K562 (cell line): Measurements from ENCODE around the gene CTXND1. TPM values are rescaled to one million over a fixed set of nuclear protein-coding genes. Genes with fewer than 3 reads are reported as not detected.

Experiments used
- ATAC-seq: fragments of 200-7000 bp; cut with Tn5 transposase; 3 replicates; pipeline ENCODE4 v1.9.1; 2020; ENCODE audit warnings: moderate library complexity
- BruUV-seq: library from RNA; stranded (reverse); fragments of 400-500 nt; replicated peaks from 2 replicates; lab custom pipeline; 2021; lab: Mats Ljungman, UMichigan
- CTCF ChIA-PET: fragments of 300-600 bp; formaldehyde crosslinking; extraction: SDS; loops from one replicate; lab custom pipeline; 2021; ENCODE audit warnings: low intra/inter-chr PET ratio; lab: Yijun Ruan, JAX
- POLR2A ChIA-PET: fragments of 300-600, 350-650 bp; sonication (Branson Sonifier 250); formaldehyde crosslinking; extraction: SDS; loops from one replicate; lab custom pipeline; 2021; ENCODE audit warnings: antibody characterized with exemption, inconsistent platforms; lab: Yijun Ruan, JAX
- DNase-seq, 4 experiments: peaks; one replicate each; pipeline versions ENCODE4 v3.0.0 to v3.0.0-alpha.2; 2011 to 2018; ENCODE audit warnings: low spot score in 3 of 4, mixed read lengths in 3 of 4; ENCODE audit errors: extremely low read depth in 1 of 4
- FAIRE-seq: peaks from 2 replicates; lab custom pipeline; 2011; peaks lifted over from hg19 to GRCh38; lab: Jason Lieb, UNC
- H2AFZ ChIP-seq: 2 replicates; pipeline ENCODE4 v1.6.0; 2011; ENCODE audit warnings: low read depth, low read length, control low read depth, inconsistent platforms
- H3K27ac ChIP-seq: fragments of 200-600 bp; 3 replicates; pipeline ENCODE4 v1.8.0; 2011; ENCODE audit warnings: low read depth, mild to moderate bottlenecking, control low read depth, inconsistent platforms, low read length, moderate library complexity, mixed read lengths; ENCODE audit errors: extremely low read depth
- H3K27me3 ChIP-seq, 2 experiments: fragments of 300-600 bp in 1 of 2; 2 replicates in 1 of 2; 3 replicates in 1 of 2; pipeline versions ENCODE4 v1.6.0 to v1.8.0; 2011; ENCODE audit warnings: inconsistent platforms in 2 of 2, low read length in 2 of 2, mild to moderate bottlenecking in 1 of 2, mixed read lengths in 1 of 2, moderate library complexity in 1 of 2; ENCODE audit not compliant: control insufficient read depth in 2 of 2, insufficient read depth in 2 of 2
- H3K36me3 ChIP-seq: fragments of 300-600 bp; 3 replicates; pipeline ENCODE4 v1.8.0; 2011; ENCODE audit warnings: mild to moderate bottlenecking, low read length, inconsistent platforms; ENCODE audit not compliant: control insufficient read depth, insufficient read depth
- H3K4me1 ChIP-seq, 2 experiments: fragments of 200-600 bp in 1 of 2; replicated peaks in 1 of 2; 2 replicates in 1 of 2; 3 replicates in 1 of 2; pipeline versions ENCODE4 v1.5.1 to v1.8.0; 2011; ENCODE audit warnings: inconsistent platforms in 2 of 2, low read length in 2 of 2, mild to moderate bottlenecking in 1 of 2, mixed read lengths in 1 of 2, moderate library complexity in 1 of 2; ENCODE audit not compliant: control insufficient read depth in 2 of 2, insufficient read depth in 2 of 2
- H3K4me2 ChIP-seq: 2 replicates; pipeline ENCODE4 v1.6.1; 2011; ENCODE audit warnings: low read length, control low read depth, inconsistent platforms, mixed read lengths; ENCODE audit not compliant: insufficient read depth
- H3K4me3 ChIP-seq: fragments of 200-600 bp; sonication (generic), shearing (Covaris generic); 2 replicates; pipeline ENCODE4 v1.5.1; 2016; ENCODE audit warnings: control low read depth, inconsistent platforms
- H3K79me2 ChIP-seq: fragments of 200-600 bp; 3 replicates; pipeline ENCODE4 v1.8.0; 2011; ENCODE audit warnings: low read length, inconsistent platforms; ENCODE audit not compliant: control insufficient read depth, insufficient read depth
- H3K9ac ChIP-seq, 2 experiments: 2 replicates each; pipeline versions ENCODE4 v1.6.0 to v1.6.1; 2011; ENCODE audit warnings: low read depth in 2 of 2, low read length in 2 of 2, control low read depth in 1 of 2, inconsistent platforms in 1 of 2, mild to moderate bottlenecking in 1 of 2, mixed read lengths in 1 of 2; ENCODE audit not compliant: insufficient read depth in 1 of 2
- H3K9me1 ChIP-seq: one replicate; pipeline ENCODE4 v1.6.0; 2011; ENCODE audit warnings: inconsistent platforms, mild to moderate bottlenecking, low read length, moderate library complexity; ENCODE audit not compliant: control insufficient read depth, insufficient read depth
- H3K9me3 ChIP-seq: replicated peaks from 2 replicates; pipeline ENCODE4 v1.5.1; 2011; ENCODE audit warnings: low read depth, low read length, inconsistent platforms; ENCODE audit not compliant: control insufficient read depth, insufficient read depth
- H4K20me1 ChIP-seq: replicated peaks from 2 replicates; pipeline ENCODE4 v1.6.1; 2011; ENCODE audit warnings: low read length, inconsistent platforms, mixed read lengths; ENCODE audit not compliant: control insufficient read depth, insufficient read depth
- C11orf30 ChIP-seq: fragments of 450-650 bp; IDR thresholded peaks from 2 replicates; pipeline ENCODE4 v1.6.1; 2016; ENCODE audit warnings: low read depth, mild to moderate bottlenecking
- CBX3 ChIP-seq, 2 experiments: IDR thresholded peaks; 1 replicate in 1 of 2; 2 replicates in 1 of 2; pipeline ENCODE4 v1.6.1; 2012; ENCODE audit warnings: inconsistent platforms in 2 of 2, low read length in 2 of 2, borderline replicate concordance in 1 of 2, control low read depth in 1 of 2
- DDX20 ChIP-seq: fragments of 450-650 bp; IDR thresholded peaks from 2 replicates; pipeline ENCODE4 v1.6.1; 2016; ENCODE audit warnings: missing genetic modification characterization, low read depth, mild to moderate bottlenecking, missing compliant biosample characterization, moderate library complexity
- EHMT2 ChIP-seq: fragments of 450-650 bp; IDR thresholded peaks from 2 replicates; pipeline ENCODE4 v1.6.1; 2018; ENCODE audit warnings: antibody characterized with exemption
- HNRNPLL ChIP-seq: fragments of 200-400 bp; formaldehyde crosslinking; IDR thresholded peaks from 2 replicates; pipeline ENCODE4 v1.6.1; 2017; ENCODE audit warnings: low read length, low read depth, mild to moderate bottlenecking; ENCODE audit not compliant: poor library complexity, severe bottlenecking
- MAFG ChIP-seq: fragments of 450-650 bp; conservative IDR thresholded peaks from 2 replicates; pipeline ENCODE4 v1.6.1; 2016; ENCODE audit warnings: missing genetic modification characterization, missing compliant biosample characterization
- MAFK ChIP-seq: IDR thresholded peaks from 2 replicates; pipeline ENCODE4 v1.6.1; 2011; ENCODE audit warnings: low read length, improper control_type of control experiment
- NCOA6 ChIP-seq: fragments of 450-650 bp; IDR thresholded peaks from 2 replicates; pipeline ENCODE4 v1.6.1; 2017; ENCODE audit warnings: mild to moderate bottlenecking
- NUFIP1 ChIP-seq: fragments of 450-650 bp; IDR thresholded peaks from 2 replicates; pipeline ENCODE4 v1.6.1; 2018; ENCODE audit not compliant: partially characterized antibody
- RBM15 ChIP-seq: fragments of 200-400 bp; formaldehyde crosslinking; IDR thresholded peaks from 2 replicates; pipeline ENCODE4 v1.6.1; 2018; ENCODE audit warnings: mild to moderate bottlenecking, low read length, moderate library complexity; ENCODE audit not compliant: insufficient read depth
- RBM17 ChIP-seq: fragments of 200-400 bp; formaldehyde crosslinking; IDR thresholded peaks from 2 replicates; pipeline ENCODE4 v1.6.1; 2017; ENCODE audit warnings: low read depth, mild to moderate bottlenecking, low read length, borderline replicate concordance
- RBM25 ChIP-seq: fragments of 200-400 bp; formaldehyde crosslinking; IDR thresholded peaks from 2 replicates; pipeline ENCODE4 v1.6.1; 2018; ENCODE audit warnings: low read length, low read depth, moderate library complexity; ENCODE audit not compliant: severe bottlenecking
- ZC3H4 ChIP-seq: sonication (generic); formaldehyde crosslinking; IDR thresholded peaks from 2 replicates; pipeline ENCODE4 v1.9.0; 2021; ENCODE audit warnings: missing genetic modification reagents, borderline replicate concordance
- ZNF121 ChIP-seq: sonication (generic); formaldehyde crosslinking; conservative IDR thresholded peaks from 2 replicates; pipeline ENCODE4 v1.8.0; 2022; ENCODE audit warnings: missing genetic modification reagents
- ZNF316 ChIP-seq: fragments of 450-650 bp; IDR thresholded peaks from 2 replicates; pipeline ENCODE4 v1.6.1; 2016
- ZNF384 ChIP-seq: IDR thresholded peaks from 2 replicates; pipeline ENCODE4 v1.6.1; 2012; ENCODE audit warnings: low read depth, low read length, improper control_type of control experiment
- ZNF512 ChIP-seq: IDR thresholded peaks from 2 replicates; pipeline ENCODE4 v1.6.1; 2016; ENCODE audit warnings: missing genetic modification characterization, missing compliant biosample characterization
- ZNF583 ChIP-seq: fragments of 250-450 bp; sonication (Bioruptor Pico); IDR thresholded peaks from 2 replicates; pipeline ENCODE4 v1.4.0; 2020
- whole genome bisulfite sequencing: fragments of 100-300 bp; shearing (Covaris generic); methylation state at CpG from one replicate; pipeline ENCODE4 v1.1.6; 2016; ENCODE audit warnings: low coverage, mixed read lengths; ENCODE audit not compliant: insufficient coverage; ENCODE audit errors: missing lambda C conversion rate; 5-methylcytosine and 5-hydroxymethylcytosine counted together
- in situ Hi-C: fragments of 300-500 bp; cut with MboI; formaldehyde crosslinking; loops from 4 replicates; pipeline ENCODE4 v1.15.0; 2018; ENCODE audit warnings: inconsistent platforms, mixed read lengths
- intact Hi-C: fragments of 100-400 bp; cut with micrococcal nuclease; formaldehyde crosslinking; loops from 2 replicates; pipeline ENCODE4 v1.14.2; 2022
- polyA plus RNA-seq, 8 experiments: library from polyadenylated mRNA; depleted of rRNA in 4 of 8; stranded (reverse) in 5 of 8; unstranded in 3 of 8; fragments of >200 nt; fragmentation: Nextera tagmentation in 2 of 8; fragmentation: Illumina TruSeq in 1 of 8; extraction: Ambion mirVana in 2 of 8; extraction: Trizol in 1 of 8; gene quantifications; 2 replicates each; pipeline versions ENCODE4 v1.2.1 to v1.2.3, GENCODE V29; 2011 to 2014; ENCODE audit warnings: inconsistent platforms in 1 of 8, missing spikeins in 1 of 8
- total RNA-seq, 7 experiments: library from RNA; depleted of rRNA in 6 of 7; stranded (reverse); fragments of >200 nt in 6 of 7; fragmentation: Illumina TruSeq in 2 of 7; extraction: Trizol in 2 of 7; gene quantifications; 2 replicates each; pipeline versions ENCODE4 v1.2.1 to v1.2.3, GENCODE V29; 2011 to 2021; ENCODE audit warnings: low replicate concordance in 1 of 7

CTXND1 gene
- total and polyA plus RNA-seq, 9 of the 15 experiments (the other 6 are each of a cell fraction or from before 2014, with no cell fraction given), result 0.04 TPM; not detected in 7

GRCh38 chr15:80191198-80191597 is 60.8 kb downstream of the CTXND1 start (continued):
- TF ChIP-seq ZNF512 (no peak), RBM17 (no peak), RBM15 (no peak), ZNF384 (no peak), ZNF583 (CRISPR knock-in tag) (no peak), RBM25 (peak; percentile 50)

- H3K27me3 ChIP-seq, result no peaks in the 10 kb centered on the region
- H3K4me3 ChIP-seq, result no peak overlapping the region
- no peaks in the 10 kb centered on the region for H4K20me1 ChIP-seq
- WGBS, result 20% methylated on average over 2 of the region's 2 CpGs
- FAIRE-seq (no peak), DNase-seq (no peak), ATAC-seq (no peak)
- intact Hi-C loops (no loop called here), in situ Hi-C loops (no loop called here)
- BruUV-seq, result no TSS peak
- no peak overlapping the region for H3K27ac ChIP-seq
- no peaks in the 10 kb centered on the region for H3K9me3 ChIP-seq
- H3K9ac ChIP-seq, result no peak overlapping the region
- H3K79me2 ChIP-seq, result no peaks in the 10 kb centered on the region
- H3K9me1 ChIP-seq, result no peaks in the 10 kb centered on the region
- H2AFZ ChIP-seq, result no peak overlapping the region
- TF ChIP-seq NCOA6 (no peak), ZC3H4 (CRISPR knock-in tag) (no peak), MAFG (tag) (peak; percentile 31; the same call in 1 of the 2 replicates), NUFIP1 (no peak), CBX3 (IDR thresholded peaks at IDR 0.05; ENCODE audit: borderline replicate concordance in 1 of 2, low read length in 2 of 2) (no peak), EHMT2 (no peak), ZNF121 (CRISPR knock-in tag) (no peak), ZNF316 (peak; percentile 72), HNRNPLL (no peak), C11orf30 (peak; percentile 69), DDX20 (tag) (no peak), MAFK (0 out of 2 replicates have a peak, but pooled peaks have one; percentile 8)
- H3K4me2 ChIP-seq, result no peak overlapping the region
- peaks cover 52% of the 10 kb centered on the region; the same call in 2 of the 3 replicates for H3K36me3 ChIP-seq
- no peaks in the 10 kb centered on the region for H3K4me1 ChIP-seq
- ChIA-PET POLR2A (no interaction called here), CTCF (no interaction called here)
These were observed 63.8 kb downstream of the CTXND1 start for GRCh38 chr15:80188251-80188650.
